Measurements from ENCODE around the gene FNDC3B. TPM values are rescaled to one million over a fixed set of nuclear protein-coding genes. Genes with fewer than 3 reads are reported as not detected.

FNDC3B gene
- total and polyA plus RNA-seq, 2 of the 8 experiments (the other 6 are each of a cell fraction or from before 2014, with no cell fraction given): 14.1 to 44.4 TPM

DNA sequence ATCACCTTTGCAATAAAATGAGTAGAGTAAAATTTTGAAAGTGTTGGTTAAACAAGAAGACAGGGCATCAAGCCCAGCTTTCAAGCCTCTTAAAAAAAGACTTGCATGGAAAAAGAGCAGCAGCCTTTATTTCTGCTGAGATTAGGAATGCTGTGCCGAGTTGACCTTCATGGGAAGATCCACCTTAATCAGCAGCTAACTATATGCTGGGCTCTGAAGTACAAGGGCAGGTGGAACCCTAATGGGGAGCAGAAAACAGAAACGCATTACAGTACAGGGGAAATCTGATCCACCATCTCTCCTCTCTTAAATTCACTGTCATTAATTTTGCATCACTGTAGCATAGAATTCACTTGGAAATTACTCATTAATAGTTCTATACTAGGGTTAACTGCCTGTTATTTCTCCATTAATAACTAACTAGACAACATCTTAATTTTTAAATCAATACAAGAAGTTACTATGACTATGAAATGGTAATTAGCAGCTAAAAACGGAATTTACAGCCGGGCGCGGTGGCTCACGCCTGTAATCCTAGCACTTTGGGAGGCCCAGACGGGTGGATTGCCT lies 275.3 kb downstream of the FNDC3B start:
- Histone ChIP-seq H2BK12ac (ENCODE audit: low read depth, low read length) (no peak overlapping the region), H3K18ac (ENCODE audit: extremely low read depth, low read length) (no peak overlapping the region), H3K14ac (ENCODE audit: insufficient read length) (no peak overlapping the region), H2AK5ac (ENCODE audit: low read depth, low read length) (no peak overlapping the region), H3K79me1 (ENCODE audit: low read depth, low read length) (no peaks in the 10 kb centered on the region; the same call in 1 of the 2 replicates), H3K23me2 (ENCODE audit: low read depth, low read length) (no peaks in the 10 kb centered on the region), H3K9me3 (ENCODE audit: insufficient read depth in 2 of 2, low read depth in 1 of 2, low read length in 1 of 2) (no peaks in the 10 kb centered on the region), H3K4me3 (ENCODE audit: extremely low read depth in 1 of 4, insufficient read depth in 2 of 4, low read depth in 3 of 4, low read length in 4 of 4) (no peak overlapping the region), H4K91ac (replicated peaks; ENCODE audit: insufficient read length, low read length) (no peak overlapping the region), H3K4ac (replicated peaks; ENCODE audit: insufficient read length, low read depth, low read length) (no peak overlapping the region), H4K5ac (ENCODE audit: insufficient read length, low read depth, low read length) (no peak overlapping the region), H3K4me1 (replicated peaks in 1 of 4; ENCODE audit: control insufficient read depth in 3 of 4, insufficient read depth in 4 of 4, low read length in 3 of 4) (peaks cover 0 to 9% (median under 1%) of the 10 kb centered on the region in 4 experiments; a peak in 2 of 7 replicates), H2AFZ (ENCODE audit: low read length) (no peak overlapping the region), H2BK120ac (replicated peaks; ENCODE audit: low read depth, low read length) (no peak overlapping the region), H4K20me1 (replicated peaks in 1 of 2; ENCODE audit: control insufficient read depth in 1 of 2, insufficient read depth in 2 of 2, low read length in 2 of 2) (no peaks in the 10 kb centered on the region), H3K56ac (replicated peaks; ENCODE audit: insufficient read length, low read depth, low read length) (no peak overlapping the region), H2BK20ac (ENCODE audit: low read length) (no peak overlapping the region), H3K9ac (replicated peaks in 1 of 4; ENCODE audit: extremely low read depth in 1 of 4, low read depth in 3 of 4, low read length in 3 of 4) (no peak overlapping the region), H3K27ac (ENCODE audit: low read depth, low read length) (no peak overlapping the region), H3K27me3 (replicated peaks in 1 of 4; ENCODE audit: control insufficient read depth in 3 of 4, extremely low read depth in 1 of 4, insufficient read depth in 3 of 4, low read length in 3 of 4) (no peaks in the 10 kb centered on the region), H2BK5ac (ENCODE audit: low read depth, low read length) (no peak overlapping the region), H3K23ac (ENCODE audit: insufficient read length) (no peak overlapping the region), H2BK15ac (ENCODE audit: low read length) (no peak overlapping the region), H3K79me2 (ENCODE audit: control insufficient read depth in 1 of 2, insufficient read depth in 2 of 2, low read length in 2 of 2) (no peaks in the 10 kb centered on the region), H3K36me3 (ENCODE audit: control insufficient read depth in 2 of 4, insufficient read depth in 4 of 4, low read length in 3 of 4) (peaks cover 4 to 32% (median 12%) of the 10 kb centered on the region in 4 experiments; a peak in 6 of 8 replicates), H3K4me2 (ENCODE audit: insufficient read depth in 1 of 2, low read depth in 2 of 2, low read length in 2 of 2) (no peak overlapping the region), H4K8ac (ENCODE audit: extremely low read depth, insufficient read depth, low read length) (no peak overlapping the region)
- ChIA-PET CTCF (ENCODE audit: partially characterized antibody) (interaction anchor here (0.9 to 4.9 kb wide), 5 partner anchors 14 to 701 kb away, joined by 3 to 20 read pairs (median 4); no protein-coding TSS in a partner anchor), POLR2A (ENCODE audit: partially characterized antibody) (no interaction called here)
- FAIRE-seq: no peak
- TF ChIP-seq POU5F1 (IDR thresholded peaks at IDR 0.05; ENCODE audit: low read depth, low read length): no peak
- TF ChIP-seq EP300 (IDR thresholded peaks at IDR 0.05; ENCODE audit: borderline replicate concordance in 1 of 2, low read depth in 2 of 2, low read length in 2 of 2): no peak
- 95% methylated on average over 8 of the region's 8 CpGs; no CpG with 5 or more reads in 1 of the 2 experiments for whole genome bisulfite sequencing, 2 experiments (ENCODE audit: extremely low coverage in 1 of 2, insufficient coverage in 1 of 2, insufficient read length in 1 of 2, insufficient replicate concordance in 2 of 2, low coverage in 1 of 2, low lambda C conversion rate in 2 of 2, missing lambda C conversion rate in 1 of 2)
- DNase-seq (ENCODE audit: low read depth in 1 of 2, low spot score in 2 of 2): no peak
